OCI-LY3 (cell line): ENCODE measurements around the gene MPC1.

Experiments
- H2AFZ ChIP-seq: fragments of 200-600, 300-600 bp; shearing (Covaris generic); 2 replicates; pipeline ENCODE4 v1.6.0; 2014; ENCODE audit warnings: antibody characterized with exemption, low read depth, low read length
- H3K27ac ChIP-seq: fragments of 200-600, 300-600 bp; sonication (generic); 2 replicates; pipeline ENCODE4 v1.5.1; 2014; ENCODE audit warnings: mild to moderate bottlenecking, low read length, moderate library complexity, mixed read lengths
- H3K27me3 ChIP-seq: fragments of 200-600, 300-600 bp; sonication (generic); 2 replicates; pipeline ENCODE4 v1.6.1; 2014; ENCODE audit warnings: low read depth, low read length, mixed read lengths
- H3K36me3 ChIP-seq: fragments of 200-600, 300-600 bp; sonication (generic); replicated peaks from 2 replicates; pipeline ENCODE3; 2014; ENCODE audit warnings: low read depth, low read length, mixed read lengths
- H3K4me1 ChIP-seq: fragments of 300-600, 200-600 bp; sonication (generic); 2 replicates; pipeline ENCODE4 v1.6.1; 2014; ENCODE audit warnings: low read length, mixed read lengths
- H3K4me2 ChIP-seq: fragments of 200-600, 300-600 bp; sonication (generic); 2 replicates; pipeline ENCODE4 v1.6.1; 2014; ENCODE audit warnings: low read length, mixed read lengths
- H3K4me3 ChIP-seq: fragments of 300-600, 200-600 bp; sonication (generic); 2 replicates; pipeline ENCODE4 v1.5.1; 2014; ENCODE audit warnings: antibody characterized with exemption, mild to moderate bottlenecking, low read length, moderate library complexity
- H3K79me2 ChIP-seq: fragments of 300-600, 200-600 bp; shearing (Covaris generic); 2 replicates; pipeline ENCODE4 v1.6.1; 2014; ENCODE audit warnings: mild to moderate bottlenecking, low read length, mixed read lengths
- H3K9ac ChIP-seq: fragments of 300-600, 200-600 bp; shearing (Covaris generic); 2 replicates; pipeline ENCODE4 v1.6.0; 2014; ENCODE audit warnings: mild to moderate bottlenecking, low read length, moderate library complexity
- H3K9me3 ChIP-seq: fragments of 200-600, 300-600 bp; shearing (Covaris generic); 2 replicates; pipeline ENCODE4 v1.6.1; 2014; ENCODE audit warnings: low read length, mixed read lengths; ENCODE audit not compliant: insufficient read depth
- H4K20me1 ChIP-seq: fragments of 200-600, 300-600 bp; sonication (generic); 2 replicates; pipeline ENCODE4 v1.6.1; 2016; ENCODE audit warnings: low read length, mixed read lengths; ENCODE audit not compliant: insufficient read depth
- CTCF ChIP-seq: fragments of 200-600, 300-600 bp; sonication (generic); IDR thresholded peaks from 2 replicates; pipeline ENCODE4 v1.5.1; 2014; ENCODE audit warnings: antibody characterized with exemption, low read length, low read depth
- EZH2phosphoT487 ChIP-seq: fragments of 200-600 bp; shearing (Covaris generic); IDR thresholded peaks from 2 replicates; pipeline ENCODE4 v1.6.1; 2018; ENCODE audit warnings: antibody characterized with exemption, mixed run types, low read depth

Gene MPC1

GRCh38 chr6:166343150-166343487, 39.6 kb downstream of the MPC1 start:
- Histone ChIP-seq H3K27ac (peak overlapping the region; percentile 69), H2AFZ (peak overlapping the region; percentile 29)
- TF ChIP-seq EZH2phosphoT487 (no peak), CTCF (no peak)

GRCh38 chr6:166342349-166343149, 40.2 kb downstream of the MPC1 start, which contains the start of gene SFT2D1:
TSS of gene SFT2D1 (minus strand) at chr6:166342545. CDS start at chr6:166342481, 64 bp downstream.
- no peaks in the 10 kb centered on the region for H3K9me3 ChIP-seq
- H3K27me3 ChIP-seq: no peaks in the 10 kb centered on the region
- TF ChIP-seq EZH2phosphoT487 (no peak), CTCF (no peak)
- H2AFZ ChIP-seq: peak within 1 kb of the TSS; percentile 29
- peaks cover 55% of the 10 kb centered on the region for H3K79me2 ChIP-seq
- H3K36me3 ChIP-seq: no peaks in the 10 kb centered on the region
- peaks cover 9% of the 10 kb centered on the region for H3K4me1 ChIP-seq
- peaks cover 12% of the 10 kb centered on the region for H4K20me1 ChIP-seq
- peak within 1 kb of the TSS; percentile 69 for H3K27ac ChIP-seq
- H3K4me3 ChIP-seq: peak within 1 kb of the TSS; percentile 100
- H3K4me2 ChIP-seq: peak within 1 kb of the TSS; percentile 94
- peak within 1 kb of the TSS; percentile 97 for H3K9ac ChIP-seq

More at GRCh38 chr6:166343150-166343487, 39.6 kb downstream of the MPC1 start:
- Histone ChIP-seq H3K36me3 (no peaks in the 10 kb centered on the region), H3K9me3 (no peaks in the 10 kb centered on the region), H4K20me1 (peaks cover 12% of the 10 kb centered on the region), H3K79me2 (peaks cover 49% of the 10 kb centered on the region), H3K4me1 (peaks cover 9% of the 10 kb centered on the region), H3K27me3 (no peaks in the 10 kb centered on the region), H3K4me2 (peak overlapping the region; percentile 94), H3K4me3 (peak overlapping the region; percentile 100), H3K9ac (peak overlapping the region; percentile 97)

GRCh38 chr6:166341977-166342348, 40.8 kb downstream of the MPC1 start:
- Histone ChIP-seq H3K27ac (peak overlapping the region; percentile 53), H3K4me1 (peaks cover 11% of the 10 kb centered on the region), H3K9me3 (no peaks in the 10 kb centered on the region), H2AFZ (no peak overlapping the region), H3K9ac (peak overlapping the region; percentile 97), H3K4me2 (peak overlapping the region; percentile 85), H3K36me3 (no peaks in the 10 kb centered on the region), H3K27me3 (no peaks in the 10 kb centered on the region), H4K20me1 (peaks cover 12% of the 10 kb centered on the region), H3K4me3 (peak overlapping the region; percentile 100), H3K79me2 (peaks cover 60% of the 10 kb centered on the region)
- TF ChIP-seq CTCF: no peak
- TF ChIP-seq EZH2phosphoT487: no peak

GRCh38 chr6:166341464-166341863, 41.3 kb downstream of the MPC1 start:
- peak overlapping the region; percentile 100 for H3K4me3 ChIP-seq
- peaks cover 12% of the 10 kb centered on the region for H4K20me1 ChIP-seq
- H3K36me3 ChIP-seq: peaks cover 2% of the 10 kb centered on the region
- H3K79me2 ChIP-seq: peaks cover 65% of the 10 kb centered on the region
- peak overlapping the region; percentile 97 for H3K9ac ChIP-seq
- peaks cover 16% of the 10 kb centered on the region for H3K4me1 ChIP-seq
- H2AFZ ChIP-seq: no peak overlapping the region
- TF ChIP-seq CTCF (no peak), EZH2phosphoT487 (no peak)
- H3K27me3 ChIP-seq: no peaks in the 10 kb centered on the region
- no peak overlapping the region for H3K27ac ChIP-seq
- H3K9me3 ChIP-seq: no peaks in the 10 kb centered on the region
- peak overlapping the region; percentile 85 for H3K4me2 ChIP-seq
